Parathyroid adenoma (tissue), 2 donors: ENCODE data around the gene PBX1.

Experiments
- H2AFZ ChIP-seq: fragments of 300-600 bp; sonication (generic); one replicate; pipeline ENCODE4 v1.7.0; 2017; ENCODE audit warnings: antibody characterized with exemption, mild to moderate bottlenecking
- H3K27ac ChIP-seq: fragments of 300-600 bp; sonication (generic); one replicate; pipeline ENCODE4 v1.7.0; 2017
- H3K27me3 ChIP-seq: fragments of 300-600 bp; sonication (generic); one replicate; pipeline ENCODE4 v1.7.0; 2017; ENCODE audit warnings: low read length; ENCODE audit not compliant: control insufficient read depth, insufficient read depth
- H3K36me3 ChIP-seq: fragments of 300-600 bp; sonication (generic); one replicate; pipeline ENCODE4 v1.7.0; 2017; ENCODE audit warnings: low read length; ENCODE audit not compliant: control insufficient read depth, insufficient read depth
- H3K4me1 ChIP-seq: fragments of 300-600 bp; sonication (generic); one replicate; pipeline ENCODE4 v1.7.0; 2017; ENCODE audit warnings: control low read depth
- H3K4me2 ChIP-seq: fragments of 300-600 bp; sonication (generic); one replicate; pipeline ENCODE4 v1.7.0; 2017; ENCODE audit warnings: low read length
- H3K4me3 ChIP-seq: fragments of 300-600 bp; sonication (generic); one replicate; pipeline ENCODE4 v1.7.0; 2017; ENCODE audit warnings: low read depth, low read length
- H3K79me2 ChIP-seq: fragments of 300-600 bp; sonication (generic); one replicate; pipeline ENCODE4 v1.7.0; 2017; ENCODE audit warnings: control low read depth
- H3K9ac ChIP-seq: fragments of 300-600 bp; sonication (generic); one replicate; pipeline ENCODE4 v1.7.0; 2017; ENCODE audit warnings: mild to moderate bottlenecking
- H3K9me3 ChIP-seq: fragments of 300-600 bp; sonication (generic); one replicate; pipeline ENCODE4 v1.7.0; 2017; ENCODE audit warnings: low read length; ENCODE audit not compliant: control insufficient read depth
- TF ChIP-seq, protein P1 (sequence below): fragments of 300-600 bp; sonication (generic); IDR thresholded peaks from one replicate; pipeline ENCODE4 v1.7.0; 2017; ENCODE audit warnings: antibody characterized with exemption, mild to moderate bottlenecking
- donor health status: primary hyperparathyroidism.

PBX1 gene

DNA sequence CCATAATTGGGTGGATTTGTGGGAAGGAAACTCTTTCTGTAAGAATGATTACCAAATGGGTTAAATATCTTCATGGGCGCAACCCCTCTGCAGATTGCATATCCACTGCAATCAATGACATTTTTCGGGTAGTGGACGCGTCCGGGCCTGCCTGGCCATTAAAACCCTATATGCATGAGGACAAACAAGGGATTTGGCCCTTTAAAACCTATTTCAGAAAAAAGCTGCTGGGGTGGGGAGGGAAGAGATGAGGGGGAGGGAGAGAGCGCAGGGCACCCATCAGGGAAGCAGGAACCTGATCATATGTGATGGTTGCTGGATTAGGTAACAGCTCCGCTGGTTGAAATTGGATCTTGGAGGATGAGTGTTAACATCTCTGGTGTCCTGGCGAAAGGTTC, 228.8 kb downstream of the PBX1 start:
- Histone ChIP-seq H3K4me1 (peaks cover 25% of the 10 kb centered on the region), H3K4me3 (no peak overlapping the region), H3K9ac (no peak overlapping the region), H3K79me2 (peaks cover 4% of the 10 kb centered on the region), H3K36me3 (no peaks in the 10 kb centered on the region), H3K9me3 (no peaks in the 10 kb centered on the region), H2AFZ (peak overlapping the region; percentile 45), H3K4me2 (no peak overlapping the region), H3K27me3 (no peaks in the 10 kb centered on the region), H3K27ac (peak overlapping the region; percentile 79)
- TF ChIP-seq, protein P1, sequence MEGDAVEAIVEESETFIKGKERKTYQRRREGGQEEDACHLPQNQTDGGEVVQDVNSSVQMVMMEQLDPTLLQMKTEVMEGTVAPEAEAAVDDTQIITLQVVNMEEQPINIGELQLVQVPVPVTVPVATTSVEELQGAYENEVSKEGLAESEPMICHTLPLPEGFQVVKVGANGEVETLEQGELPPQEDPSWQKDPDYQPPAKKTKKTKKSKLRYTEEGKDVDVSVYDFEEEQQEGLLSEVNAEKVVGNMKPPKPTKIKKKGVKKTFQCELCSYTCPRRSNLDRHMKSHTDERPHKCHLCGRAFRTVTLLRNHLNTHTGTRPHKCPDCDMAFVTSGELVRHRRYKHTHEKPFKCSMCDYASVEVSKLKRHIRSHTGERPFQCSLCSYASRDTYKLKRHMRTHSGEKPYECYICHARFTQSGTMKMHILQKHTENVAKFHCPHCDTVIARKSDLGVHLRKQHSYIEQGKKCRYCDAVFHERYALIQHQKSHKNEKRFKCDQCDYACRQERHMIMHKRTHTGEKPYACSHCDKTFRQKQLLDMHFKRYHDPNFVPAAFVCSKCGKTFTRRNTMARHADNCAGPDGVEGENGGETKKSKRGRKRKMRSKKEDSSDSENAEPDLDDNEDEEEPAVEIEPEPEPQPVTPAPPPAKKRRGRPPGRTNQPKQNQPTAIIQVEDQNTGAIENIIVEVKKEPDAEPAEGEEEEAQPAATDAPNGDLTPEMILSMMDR, result no peak

DNA sequence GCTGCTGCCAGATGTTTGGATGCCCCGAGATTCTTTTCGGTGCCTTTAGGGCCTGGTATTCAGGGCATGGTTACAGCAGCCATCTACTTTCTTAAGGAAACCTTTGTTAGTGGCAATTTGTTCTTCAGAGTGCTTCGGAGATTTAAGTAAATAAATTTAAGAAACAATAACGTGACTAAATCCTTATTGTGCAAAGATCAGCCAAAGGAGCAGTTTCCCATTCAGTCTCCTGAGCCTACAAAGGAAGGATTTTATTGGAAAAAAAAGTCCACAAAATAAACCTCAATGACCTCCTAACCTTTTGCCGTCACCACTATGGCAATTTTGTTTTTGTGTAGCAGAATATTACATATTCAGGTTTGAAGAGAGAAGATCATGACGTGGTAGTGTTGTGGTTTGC, 231.1 kb downstream of the PBX1 start:
- Histone ChIP-seq H3K27ac (peak overlapping the region; percentile 48), H3K27me3 (no peaks in the 10 kb centered on the region), H3K9ac (no peak overlapping the region), H2AFZ (no peak overlapping the region), H3K36me3 (no peaks in the 10 kb centered on the region), H3K9me3 (no peaks in the 10 kb centered on the region), H3K4me2 (no peak overlapping the region), H3K79me2 (peaks cover 4% of the 10 kb centered on the region), H3K4me1 (peaks cover 33% of the 10 kb centered on the region), H3K4me3 (no peak overlapping the region)
- TF ChIP-seq, protein P1, result no peak

GRCh38 chr1:164792410-164793004, 233.5 kb downstream of the PBX1 start:
- H3K27me3 ChIP-seq, result no peaks in the 10 kb centered on the region
- no peak overlapping the region for H3K9ac ChIP-seq
- H3K4me3 ChIP-seq, result no peak overlapping the region
- H3K27ac ChIP-seq, result peak overlapping the region; percentile 24
- peaks cover 4% of the 10 kb centered on the region for H3K79me2 ChIP-seq
- no peaks in the 10 kb centered on the region for H3K36me3 ChIP-seq
- no peaks in the 10 kb centered on the region for H3K9me3 ChIP-seq
- no peak overlapping the region for H3K4me2 ChIP-seq
- peaks cover 19% of the 10 kb centered on the region for H3K4me1 ChIP-seq
- TF ChIP-seq, protein P1, result no peak
- H2AFZ ChIP-seq, result no peak overlapping the region

GRCh38 chr1:164794356-164794755, 235.4 kb downstream of the PBX1 start:
- peak overlapping the region; percentile 78 for H3K27ac ChIP-seq
- H2AFZ ChIP-seq, result no peak overlapping the region
- H3K9me3 ChIP-seq, result no peaks in the 10 kb centered on the region
- H3K36me3 ChIP-seq, result no peaks in the 10 kb centered on the region
- peaks cover 17% of the 10 kb centered on the region for H3K4me1 ChIP-seq
- H3K9ac ChIP-seq, result no peak overlapping the region
- TF ChIP-seq, protein P1, result no peak
- H3K27me3 ChIP-seq, result no peaks in the 10 kb centered on the region
- no peak overlapping the region for H3K4me2 ChIP-seq
- no peak overlapping the region for H3K4me3 ChIP-seq
- peaks cover 3% of the 10 kb centered on the region for H3K79me2 ChIP-seq

DNA sequence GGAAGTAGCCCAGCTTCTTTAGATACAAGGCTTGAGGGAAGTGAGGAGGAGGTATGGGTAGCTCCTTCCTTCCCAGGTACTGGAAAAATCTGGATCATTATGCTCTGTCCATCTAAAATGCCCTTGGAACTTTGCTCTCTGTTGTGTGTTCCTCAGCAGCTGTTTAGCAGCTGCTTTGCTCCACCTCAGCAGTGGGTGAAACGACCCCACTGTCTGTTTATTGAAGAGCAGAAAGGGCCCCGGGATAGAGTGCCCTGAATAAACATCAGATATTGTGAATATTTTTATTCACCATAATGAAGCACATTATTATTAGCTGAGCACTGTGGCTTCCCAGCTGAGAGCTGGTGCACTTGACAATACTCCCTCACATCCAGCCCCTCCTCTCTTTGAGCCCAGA, 237.9 kb downstream of the PBX1 start:
- H3K9ac ChIP-seq, result no peak overlapping the region

More for the DNA sequence above, 237.9 kb downstream of the PBX1 start:
- no peaks in the 10 kb centered on the region for H3K27me3 ChIP-seq
- no peaks in the 10 kb centered on the region for H3K79me2 ChIP-seq
- H3K4me1 ChIP-seq, result peaks cover 20% of the 10 kb centered on the region
- H3K36me3 ChIP-seq, result no peaks in the 10 kb centered on the region
- H3K4me2 ChIP-seq, result no peak overlapping the region
- H3K4me3 ChIP-seq, result no peak overlapping the region
- H2AFZ ChIP-seq, result no peak overlapping the region
- TF ChIP-seq, protein P1, result no peak
- no peaks in the 10 kb centered on the region for H3K9me3 ChIP-seq
- H3K27ac ChIP-seq, result no peak overlapping the region
